HepG2 (cell line): ENCODE data around the gene SH2D2A.

Experiments used
- CTCF ChIP-seq: sonication (generic); formaldehyde crosslinking; IDR thresholded peaks from 2 replicates; pipeline ENCODE4 v1.5.0; 2020; ENCODE audit warnings: mild to moderate bottlenecking, missing genetic modification reagents, moderate library complexity
- TBL1XR1 ChIP-seq: fragments of 150-350 bp; IDR thresholded peaks from 2 replicates; pipeline ENCODE4 v1.6.1; 2014; ENCODE audit warnings: borderline replicate concordance, low read length; ENCODE audit not compliant: partially characterized antibody
- YY1 ChIP-seq: IDR thresholded peaks from 2 replicates; pipeline ENCODE4 v1.6.1; 2011; ENCODE audit warnings: low read length, low read depth, moderate library complexity, mild to moderate bottlenecking; ENCODE audit not compliant: insufficient read depth, insufficient replicate concordance
- ZBTB10 ChIP-seq: sonication (generic); formaldehyde crosslinking; IDR thresholded peaks from 2 replicates; pipeline ENCODE4 v1.4.0; 2020; ENCODE audit warnings: missing genetic modification reagents, borderline replicate concordance
- ZNF143 ChIP-seq: sonication (generic); formaldehyde crosslinking; IDR thresholded peaks from 2 replicates; pipeline ENCODE4 v1.4.0; 2020; ENCODE audit warnings: missing genetic modification reagents
- ZNF230 ChIP-seq: sonication (generic); formaldehyde crosslinking; IDR thresholded peaks from 2 replicates; pipeline ENCODE4 v1.4.0; 2020; ENCODE audit warnings: mild to moderate bottlenecking, missing genetic modification reagents
- ZNF543 ChIP-seq: sonication (generic); formaldehyde crosslinking; IDR thresholded peaks from 2 replicates; pipeline ENCODE4 v1.4.0; 2020; ENCODE audit warnings: mild to moderate bottlenecking, missing genetic modification reagents
- ZNF691 ChIP-seq: sonication (generic); formaldehyde crosslinking; IDR thresholded peaks from 2 replicates; pipeline ENCODE4 v1.4.0; 2020; ENCODE audit warnings: missing genetic modification reagents, low read depth, mild to moderate bottlenecking, borderline replicate concordance

GRCh38 chr1:156839426-156840109 is 22.9 kb upstream of the SH2D2A start:
- TF ChIP-seq ZNF543 (CRISPR knock-in tag) (no peak), ZNF691 (CRISPR knock-in tag) (no peak), CTCF (CRISPR knock-in tag) (no peak), YY1 (no peak), ZNF143 (no peak), TBL1XR1 (no peak), ZNF230 (CRISPR knock-in tag) (no peak), ZBTB10 (CRISPR knock-in tag) (no peak)
